Kidney (tissue), 14 donors: Measurements from ENCODE around the gene TTC7B. TPM values are rescaled to one million over a fixed set of nuclear protein-coding genes. Genes with fewer than 3 reads are reported as not detected.

Experiments used
- DNase-seq, 5 donors: peaks; one replicate each; pipeline ENCODE4 v3.0.0-alpha.2; 2013 to 2020
- FAIRE-seq: peaks from 2 replicates; lab custom pipeline; 2012; peaks lifted over from hg19 to GRCh38; lab: Jason Lieb, UNC
- H3K27ac ChIP-seq, 2 donors: one replicate each; pipeline ENCODE4 v1.7.0; 2013; ENCODE audit warnings: low read depth in 2 of 2, low read length in 2 of 2, inconsistent platforms in 1 of 2
- H3K27me3 ChIP-seq: one replicate; pipeline ENCODE4 v1.7.1; 2013; ENCODE audit warnings: low read length, inconsistent platforms; ENCODE audit not compliant: control insufficient read depth, insufficient read depth
- H3K36me3 ChIP-seq, 3 donors: one replicate each; pipeline versions ENCODE4 v1.7.0 to v1.7.1; 2013; ENCODE audit warnings: low read length in 3 of 3, control low read depth in 1 of 3, inconsistent platforms in 1 of 3; ENCODE audit not compliant: insufficient read depth in 3 of 3, control insufficient read depth in 2 of 3
- H3K4me1 ChIP-seq, 3 donors: one replicate each; pipeline versions ENCODE4 v1.7.0 to v1.7.1; 2013; ENCODE audit warnings: low read length in 3 of 3, inconsistent platforms in 1 of 3, low read depth in 1 of 3; ENCODE audit not compliant: control insufficient read depth in 2 of 3, insufficient read depth in 2 of 3
- H3K4me3 ChIP-seq, 3 donors: one replicate each; pipeline versions ENCODE4 v1.7.0 to v1.8.1; 2013; ENCODE audit warnings: low read length in 3 of 3, control low read depth in 1 of 3, inconsistent platforms in 1 of 3
- H3K9ac ChIP-seq, 3 donors: one replicate each; pipeline versions ENCODE4 v1.7.0 to v1.7.1; 2013; ENCODE audit warnings: low read length in 3 of 3, control low read depth in 1 of 3, inconsistent platforms in 1 of 3
- H3K9me3 ChIP-seq, 3 donors: one replicate each; pipeline versions ENCODE4 v1.7.0 to v1.7.1; 2013; ENCODE audit warnings: low read length in 3 of 3, control low read depth in 1 of 3, inconsistent platforms in 1 of 3; ENCODE audit not compliant: control insufficient read depth in 2 of 3, insufficient read depth in 1 of 3
- CTCF ChIP-seq: IDR thresholded peaks from 3 replicates; pipeline ENCODE4 v1.5.1; 2012; ENCODE audit warnings: mild to moderate bottlenecking, moderate library complexity, borderline replicate concordance; ENCODE audit not compliant: insufficient read depth; ENCODE audit errors: extremely low read depth
- intact Hi-C: fragments of 100-400 bp; cut with DNase I; formaldehyde crosslinking; loops from one replicate; pipeline ENCODE4 v1.11.1; 2022
- polyA plus RNA-seq: library from polyadenylated mRNA; stranded (reverse); fragments of 350-450 nt; fragmentation: Illumina TruSeq; extraction: RNeasy Lipid Tissue Mini Kit (QIAGEN cat#74804); gene quantifications from one replicate; pipeline ENCODE4 v1.2.3, GENCODE V29; 2014; ENCODE audit warnings: low read depth, low replicate concordance; ENCODE audit not compliant: insufficient read depth
- total RNA-seq: library from RNA; stranded (reverse); fragmentation: NEBNext Ultra II Directional; extraction: Animal tissue kit (Norgen Biotek cat#: 25700); gene quantifications from one replicate; pipeline ENCODE4 v1.2.1, GENCODE V29; 2021
- donor health status: control.
- donor health status: control.
- donor health status: control.
- donor health status: control.
- donor health status: control.
- donor health status: DM: yes; HTN: yes; CAD: no.
- donor health status: Normal renal cell carcinoma (clear cell type).

Gene TTC7B
- total and polyA plus RNA-seq, 2 donors from 2014 or later: 23.4 to 48.3 TPM

- intact Hi-C loops: no loop called here
- FAIRE-seq (no peak), DNase-seq (no peak)
- H3K9ac ChIP-seq: no peak overlapping the region
- H3K27ac ChIP-seq: no peak overlapping the region
- TF ChIP-seq CTCF: no peak
- no peaks in the 10 kb centered on the region for H3K9me3 ChIP-seq
- peaks cover 0 to 7% (median 2%) of the 10 kb centered on the region in 3 donors for H3K36me3 ChIP-seq
- no peak overlapping the region for H3K4me3 ChIP-seq
- no peaks in the 10 kb centered on the region for H3K27me3 ChIP-seq
- H3K4me1 ChIP-seq: no peaks in the 10 kb centered on the region
These were observed 234.5 kb downstream of the TTC7B start for GRCh38 chr14:90581745-90582144.

- TF ChIP-seq CTCF: no peak
- Histone ChIP-seq H3K4me1 (no peaks in the 10 kb centered on the region), H3K9me3 (no peaks in the 10 kb centered on the region), H3K4me3 (no peak overlapping the region), H3K27ac (no peak overlapping the region), H3K36me3 (peaks cover 0 to 7% (median 2%) of the 10 kb centered on the region in 3 donors), H3K9ac (no peak overlapping the region), H3K27me3 (no peaks in the 10 kb centered on the region)
- intact Hi-C loops: no loop called here
- no peak for FAIRE-seq
- DNase-seq: peak in 3 of 5 donors; percentile 34 to 37 (median 37)
These were observed 235.6 kb downstream of the TTC7B start for GRCh38 chr14:90580377-90581335.

GRCh38 chr14:90579816-90580215 is 236.4 kb downstream of the TTC7B start:
- H3K4me1 ChIP-seq: no peaks in the 10 kb centered on the region
- no peak for TF ChIP-seq CTCF
- H3K9me3 ChIP-seq: no peaks in the 10 kb centered on the region
- H3K27ac ChIP-seq: no peak overlapping the region
- H3K27me3 ChIP-seq: no peaks in the 10 kb centered on the region
- intact Hi-C loops: no loop called here
- FAIRE-seq (no peak), DNase-seq (no peak)
- peaks cover 0 to 7% (median 2%) of the 10 kb centered on the region in 3 donors for H3K36me3 ChIP-seq
- no peak overlapping the region for H3K4me3 ChIP-seq
- no peak overlapping the region for H3K9ac ChIP-seq
